HepG2 (cell line): ENCODE data around the gene FAM53C. TPM values are rescaled to one million over a fixed set of nuclear protein-coding genes. Genes with fewer than 3 reads are reported as not detected.

Experiments
- BRD4 ChIP-seq: sonication (generic); formaldehyde crosslinking; IDR thresholded peaks from 2 replicates; pipeline ENCODE4 v1.4.0; 2020; ENCODE audit warnings: missing genetic modification reagents
- FOSL2 ChIP-seq: sonication (generic); formaldehyde crosslinking; IDR thresholded peaks from 2 replicates; pipeline ENCODE4 v1.4.0; 2020; ENCODE audit warnings: missing genetic modification reagents
- FOXM1 ChIP-seq: sonication (generic); formaldehyde crosslinking; IDR thresholded peaks from 2 replicates; pipeline ENCODE4 v1.5.0; 2020; ENCODE audit warnings: missing genetic modification reagents
- GFI1 ChIP-seq: sonication (generic); formaldehyde crosslinking; IDR thresholded peaks from 2 replicates; pipeline ENCODE4 v1.5.0; 2020; ENCODE audit warnings: missing genetic modification reagents, mild to moderate bottlenecking, borderline replicate concordance
- ISX ChIP-seq: sonication (generic); formaldehyde crosslinking; conservative IDR thresholded peaks from 2 replicates; pipeline ENCODE4 v1.5.0; 2020; ENCODE audit warnings: missing genetic modification reagents
- JARID2 ChIP-seq: sonication (generic); formaldehyde crosslinking; IDR thresholded peaks from 2 replicates; pipeline ENCODE4 v1.8.1; 2023; ENCODE audit warnings: missing genetic modification reagents, inconsistent platforms; ENCODE audit not compliant: insufficient replicate concordance
- MAFF ChIP-seq: IDR thresholded peaks from 2 replicates; pipeline ENCODE4 v1.6.1; 2011; ENCODE audit warnings: low read depth, low read length, improper control_type of control experiment
- MAFK ChIP-seq, 2 experiments: IDR thresholded peaks in 1 of 2; conservative IDR thresholded peaks in 1 of 2; 2 replicates each; pipeline ENCODE4 v1.6.1; 2011; ENCODE audit warnings: improper control_type of control experiment in 2 of 2, low read length in 2 of 2
- PPARG ChIP-seq: conservative IDR thresholded peaks from 2 replicates; pipeline ENCODE4 v1.6.1; 2016; ENCODE audit warnings: missing biosample characterization, missing genetic modification reagents
- SMAD9 ChIP-seq: sonication (generic); formaldehyde crosslinking; IDR thresholded peaks from 2 replicates; pipeline ENCODE4 v1.5.1; 2020; ENCODE audit warnings: mild to moderate bottlenecking, missing genetic modification reagents
- SOX5 ChIP-seq: IDR thresholded peaks from 2 replicates; pipeline ENCODE4 v1.6.1; 2016; ENCODE audit warnings: borderline replicate concordance
- SRSF1 ChIP-seq: fragments of 200-400 bp; formaldehyde crosslinking; optimal IDR thresholded peaks from 2 replicates; pipeline ENCODE3; 2017; ENCODE audit warnings: mild to moderate bottlenecking, low read depth, low read length, moderate library complexity
- ZNF260 ChIP-seq: sonication (generic); formaldehyde crosslinking; IDR thresholded peaks from 2 replicates; pipeline ENCODE4 v1.4.0; 2020; ENCODE audit warnings: missing genetic modification reagents, low read depth, mild to moderate bottlenecking, borderline replicate concordance
- ZNF335 ChIP-seq: sonication (generic); formaldehyde crosslinking; IDR thresholded peaks from 2 replicates; pipeline ENCODE4 v1.4.0; 2020; ENCODE audit warnings: missing genetic modification reagents
- ZNF605 ChIP-seq: sonication (generic); formaldehyde crosslinking; IDR thresholded peaks from 2 replicates; pipeline ENCODE4 v1.8.0; 2022; ENCODE audit warnings: mild to moderate bottlenecking, missing genetic modification reagents
- ZNF761 ChIP-seq: sonication (generic); formaldehyde crosslinking; conservative IDR thresholded peaks from 2 replicates; pipeline ENCODE4 v1.4.0; 2020; ENCODE audit warnings: mild to moderate bottlenecking, missing genetic modification reagents
- polyA plus RNA-seq, 8 experiments: library from polyadenylated mRNA; depleted of rRNA in 3 of 8; stranded (reverse) in 7 of 8; unstranded in 1 of 8; fragments of >200 nt; fragmentation: Illumina TruSeq in 4 of 8; extraction: Trizol in 4 of 8; gene quantifications; 2 replicates each; pipeline versions ENCODE4 v1.2.1 to v1.2.3, GENCODE V29; 2011 to 2016; ENCODE audit warnings: low read depth in 4 of 8, missing spikeins in 1 of 8, mixed read lengths in 1 of 8; ENCODE audit not compliant: insufficient read depth in 1 of 8
- total RNA-seq, 5 experiments: library from RNA; depleted of rRNA; stranded (reverse); fragments of >200 nt; fragmentation: Illumina TruSeq; extraction: Trizol; gene quantifications; 2 replicates each; pipeline ENCODE4 v1.2.3, GENCODE V29; 2016; ENCODE audit warnings: low read depth in 1 of 5
- TF ChIP-seq, protein P1 (sequence below): IDR thresholded peaks from 2 replicates; pipeline ENCODE4 v1.6.1; 2012; ENCODE audit warnings: inconsistent platforms
- TF ChIP-seq, protein P2 (sequence below): sonication (generic); formaldehyde crosslinking; IDR thresholded peaks from 2 replicates; pipeline ENCODE4 v1.5.0; 2020; ENCODE audit warnings: mild to moderate bottlenecking, low read depth, missing genetic modification reagents, borderline replicate concordance
- TF ChIP-seq, protein P3 (sequence below): sonication (generic); formaldehyde crosslinking; IDR thresholded peaks from 2 replicates; pipeline ENCODE4 v1.5.0; 2020; ENCODE audit warnings: missing genetic modification reagents
- TF ChIP-seq, protein P4 (sequence below): sonication (generic); formaldehyde crosslinking; IDR thresholded peaks from 2 replicates; pipeline ENCODE4 v1.4.0; 2020; ENCODE audit warnings: mild to moderate bottlenecking, missing genetic modification reagents
- TF ChIP-seq, protein P5 (sequence below): sonication (generic); formaldehyde crosslinking; IDR thresholded peaks from 2 replicates; pipeline ENCODE4 v1.4.0; 2020; ENCODE audit warnings: missing genetic modification reagents
- TF ChIP-seq, protein P6 (sequence below): sonication (generic); formaldehyde crosslinking; IDR thresholded peaks from 2 replicates; pipeline ENCODE4 v1.5.0; 2020; ENCODE audit warnings: mild to moderate bottlenecking, missing genetic modification reagents

FAM53C gene
- total and polyA plus RNA-seq, 2 of the 13 experiments (the other 11 are each of a cell fraction or from before 2014, with no cell fraction given) = 26.9 to 30.1 TPM

DNA sequence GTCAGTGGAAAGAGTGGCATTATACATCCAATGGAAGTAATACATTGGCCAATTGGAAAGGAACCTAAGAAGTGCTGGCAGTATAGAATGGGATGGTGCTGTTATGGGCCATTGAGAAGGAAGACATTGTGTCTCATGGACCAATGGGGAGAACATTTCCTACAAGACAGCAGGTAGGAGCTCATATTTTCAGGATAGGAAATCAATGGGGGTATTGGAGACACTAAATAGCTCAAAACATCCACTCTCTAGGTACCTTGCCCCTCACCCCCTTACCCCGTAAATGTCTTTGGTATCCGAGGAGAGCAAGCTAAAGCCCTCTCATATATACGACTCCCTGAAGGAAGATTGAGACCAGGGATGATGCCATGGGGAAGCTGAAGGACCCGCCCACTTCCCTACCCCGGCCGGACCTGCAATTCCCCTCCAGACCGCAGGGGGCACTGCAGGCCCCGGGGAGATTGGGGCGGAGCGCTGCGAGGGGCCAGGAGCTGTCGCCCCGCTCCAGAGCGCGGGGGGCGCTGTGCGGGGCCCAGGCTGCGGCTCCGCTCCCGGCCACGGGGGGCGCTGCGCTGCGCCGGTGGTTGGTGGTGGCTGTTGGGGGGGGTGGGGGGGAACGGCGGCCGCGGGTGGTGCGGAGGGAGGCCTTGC is 14.1 kb downstream of the FAM53C start, which contains the start of gene KDM3B (continued):
- TF ChIP-seq, protein P1, sequence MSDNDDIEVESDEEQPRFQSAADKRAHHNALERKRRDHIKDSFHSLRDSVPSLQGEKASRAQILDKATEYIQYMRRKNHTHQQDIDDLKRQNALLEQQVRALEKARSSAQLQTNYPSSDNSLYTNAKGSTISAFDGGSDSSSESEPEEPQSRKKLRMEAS = 0 out of 2 replicates have a peak, but pooled peaks have one; percentile 7
- TF ChIP-seq, protein P2, sequence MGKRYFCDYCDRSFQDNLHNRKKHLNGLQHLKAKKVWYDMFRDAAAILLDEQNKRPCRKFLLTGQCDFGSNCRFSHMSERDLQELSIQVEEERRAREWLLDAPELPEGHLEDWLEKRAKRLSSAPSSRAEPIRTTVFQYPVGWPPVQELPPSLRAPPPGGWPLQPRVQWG (CRISPR knock-in tag) = no peak
- TF ChIP-seq BRD4 (peak; percentile 46; the same call in 1 of the 2 replicates), SMAD9 (CRISPR knock-in tag) (no peak), ZNF761 (no peak), SOX5 (CRISPR knock-in tag) (peak; percentile 31; the same call in 1 of the 2 replicates), ISX (CRISPR knock-in tag) (no peak), ZNF260 (CRISPR knock-in tag) (no peak), JARID2 (no peak), PPARG (CRISPR knock-in tag) (no peak), ZNF335 (CRISPR knock-in tag) (no peak), GFI1 (CRISPR knock-in tag) (no peak), FOXM1 (CRISPR knock-in tag) (no peak), MAFK (conservative IDR thresholded peaks at IDR 0.05 in 1 of 2, IDR thresholded peaks at IDR 0.05 in 1 of 2; ENCODE audit: low read length in 2 of 2) (no peak), FOSL2 (CRISPR knock-in tag) (0 out of 2 replicates have a peak, but pooled peaks have one; percentile 15), MAFF (no peak), ZNF605 (CRISPR knock-in tag) (no peak), SRSF1 (no peak)
- TF ChIP-seq, protein P3, sequence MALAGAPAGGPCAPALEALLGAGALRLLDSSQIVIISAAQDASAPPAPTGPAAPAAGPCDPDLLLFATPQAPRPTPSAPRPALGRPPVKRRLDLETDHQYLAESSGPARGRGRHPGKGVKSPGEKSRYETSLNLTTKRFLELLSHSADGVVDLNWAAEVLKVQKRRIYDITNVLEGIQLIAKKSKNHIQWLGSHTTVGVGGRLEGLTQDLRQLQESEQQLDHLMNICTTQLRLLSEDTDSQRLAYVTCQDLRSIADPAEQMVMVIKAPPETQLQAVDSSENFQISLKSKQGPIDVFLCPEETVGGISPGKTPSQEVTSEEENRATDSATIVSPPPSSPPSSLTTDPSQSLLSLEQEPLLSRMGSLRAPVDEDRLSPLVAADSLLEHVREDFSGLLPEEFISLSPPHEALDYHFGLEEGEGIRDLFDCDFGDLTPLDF (CRISPR knock-in tag) = no peak
- TF ChIP-seq, protein P4, sequence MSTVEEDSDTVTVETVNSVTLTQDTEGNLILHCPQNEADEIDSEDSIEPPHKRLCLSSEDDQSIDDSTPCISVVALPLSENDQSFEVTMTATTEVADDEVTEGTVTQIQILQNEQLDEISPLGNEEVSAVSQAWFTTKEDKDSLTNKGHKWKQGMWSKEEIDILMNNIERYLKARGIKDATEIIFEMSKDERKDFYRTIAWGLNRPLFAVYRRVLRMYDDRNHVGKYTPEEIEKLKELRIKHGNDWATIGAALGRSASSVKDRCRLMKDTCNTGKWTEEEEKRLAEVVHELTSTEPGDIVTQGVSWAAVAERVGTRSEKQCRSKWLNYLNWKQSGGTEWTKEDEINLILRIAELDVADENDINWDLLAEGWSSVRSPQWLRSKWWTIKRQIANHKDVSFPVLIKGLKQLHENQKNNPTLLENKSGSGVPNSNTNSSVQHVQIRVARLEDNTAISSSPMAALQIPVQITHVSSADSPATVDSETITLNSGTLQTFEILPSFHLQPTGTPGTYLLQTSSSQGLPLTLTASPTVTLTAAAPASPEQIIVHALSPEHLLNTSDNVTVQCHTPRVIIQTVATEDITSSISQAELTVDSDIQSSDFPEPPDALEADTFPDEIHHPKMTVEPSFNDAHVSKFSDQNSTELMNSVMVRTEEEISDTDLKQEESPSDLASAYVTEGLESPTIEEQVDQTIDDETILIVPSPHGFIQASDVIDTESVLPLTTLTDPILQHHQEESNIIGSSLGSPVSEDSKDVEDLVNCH (CRISPR knock-in tag) = no peak
- TF ChIP-seq, protein P5, sequence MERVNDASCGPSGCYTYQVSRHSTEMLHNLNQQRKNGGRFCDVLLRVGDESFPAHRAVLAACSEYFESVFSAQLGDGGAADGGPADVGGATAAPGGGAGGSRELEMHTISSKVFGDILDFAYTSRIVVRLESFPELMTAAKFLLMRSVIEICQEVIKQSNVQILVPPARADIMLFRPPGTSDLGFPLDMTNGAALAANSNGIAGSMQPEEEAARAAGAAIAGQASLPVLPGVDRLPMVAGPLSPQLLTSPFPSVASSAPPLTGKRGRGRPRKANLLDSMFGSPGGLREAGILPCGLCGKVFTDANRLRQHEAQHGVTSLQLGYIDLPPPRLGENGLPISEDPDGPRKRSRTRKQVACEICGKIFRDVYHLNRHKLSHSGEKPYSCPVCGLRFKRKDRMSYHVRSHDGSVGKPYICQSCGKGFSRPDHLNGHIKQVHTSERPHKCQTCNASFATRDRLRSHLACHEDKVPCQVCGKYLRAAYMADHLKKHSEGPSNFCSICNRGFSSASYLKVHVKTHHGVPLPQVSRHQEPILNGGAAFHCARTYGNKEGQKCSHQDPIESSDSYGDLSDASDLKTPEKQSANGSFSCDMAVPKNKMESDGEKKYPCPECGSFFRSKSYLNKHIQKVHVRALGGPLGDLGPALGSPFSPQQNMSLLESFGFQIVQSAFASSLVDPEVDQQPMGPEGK = peak; percentile 48
- TF ChIP-seq, protein P6, sequence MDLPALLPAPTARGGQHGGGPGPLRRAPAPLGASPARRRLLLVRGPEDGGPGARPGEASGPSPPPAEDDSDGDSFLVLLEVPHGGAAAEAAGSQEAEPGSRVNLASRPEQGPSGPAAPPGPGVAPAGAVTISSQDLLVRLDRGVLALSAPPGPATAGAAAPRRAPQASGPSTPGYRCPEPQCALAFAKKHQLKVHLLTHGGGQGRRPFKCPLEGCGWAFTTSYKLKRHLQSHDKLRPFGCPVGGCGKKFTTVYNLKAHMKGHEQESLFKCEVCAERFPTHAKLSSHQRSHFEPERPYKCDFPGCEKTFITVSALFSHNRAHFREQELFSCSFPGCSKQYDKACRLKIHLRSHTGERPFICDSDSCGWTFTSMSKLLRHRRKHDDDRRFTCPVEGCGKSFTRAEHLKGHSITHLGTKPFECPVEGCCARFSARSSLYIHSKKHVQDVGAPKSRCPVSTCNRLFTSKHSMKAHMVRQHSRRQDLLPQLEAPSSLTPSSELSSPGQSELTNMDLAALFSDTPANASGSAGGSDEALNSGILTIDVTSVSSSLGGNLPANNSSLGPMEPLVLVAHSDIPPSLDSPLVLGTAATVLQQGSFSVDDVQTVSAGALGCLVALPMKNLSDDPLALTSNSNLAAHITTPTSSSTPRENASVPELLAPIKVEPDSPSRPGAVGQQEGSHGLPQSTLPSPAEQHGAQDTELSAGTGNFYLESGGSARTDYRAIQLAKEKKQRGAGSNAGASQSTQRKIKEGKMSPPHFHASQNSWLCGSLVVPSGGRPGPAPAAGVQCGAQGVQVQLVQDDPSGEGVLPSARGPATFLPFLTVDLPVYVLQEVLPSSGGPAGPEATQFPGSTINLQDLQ (CRISPR knock-in tag) = no peak
